ENCODE measurements around the gene EMX1. TPM values are rescaled to one million over a fixed set of nuclear protein-coding genes. Genes with fewer than 3 reads are reported as not detected.

Gene EMX1
- total RNA-seq, 1 experiment from 2014 or later, result 0.81 TPM

GRCh38 chr2:72921088-72921851 is 4.0 kb downstream of the EMX1 start:
- DNase-seq (ENCODE audit: low read depth), result no peak
- in situ Hi-C loops (cut with HindIII; ENCODE audit: low pct_unique_long_range_greater_than_20kb, low sequenced_read_pairs), result no loop called here

- no peak for DNase-seq (ENCODE audit: low read depth)
- in situ Hi-C loops (cut with HindIII; ENCODE audit: low pct_unique_long_range_greater_than_20kb, low sequenced_read_pairs), result no loop called here
Observed at GRCh38 chr2:72921853-72922252, 4.5 kb downstream of the EMX1 start.

- in situ Hi-C loops (cut with HindIII; ENCODE audit: low pct_unique_long_range_greater_than_20kb, low sequenced_read_pairs), result no loop called here
- DNase-seq (ENCODE audit: low read depth), result no peak
Observed at GRCh38 chr2:72923833-72924352, 6.6 kb downstream of the EMX1 start.

GRCh38 chr2:72924353-72925240 is 7.3 kb downstream of the EMX1 start:
- DNase-seq (ENCODE audit: low read depth), result no peak
- in situ Hi-C loops (cut with HindIII; ENCODE audit: low pct_unique_long_range_greater_than_20kb, low sequenced_read_pairs), result no loop called here

GRCh38 chr2:72925328-72925943 is 8.1 kb downstream of the EMX1 start:
- in situ Hi-C loops (cut with HindIII; ENCODE audit: low pct_unique_long_range_greater_than_20kb, low sequenced_read_pairs), result no loop called here
- no peak for DNase-seq (ENCODE audit: low read depth)

- in situ Hi-C loops (cut with HindIII; ENCODE audit: low pct_unique_long_range_greater_than_20kb, low sequenced_read_pairs), result no loop called here
- DNase-seq (ENCODE audit: low read depth), result no peak
Observed at GRCh38 chr2:72926368-72926767, 9.0 kb downstream of the EMX1 start.

- DNase-seq (ENCODE audit: low read depth), result no peak
- in situ Hi-C loops (cut with HindIII; ENCODE audit: low pct_unique_long_range_greater_than_20kb, low sequenced_read_pairs), result no loop called here
Observed at GRCh38 chr2:72926811-72927465, 9.6 kb downstream of the EMX1 start.

GRCh38 chr2:72927619-72928550 is 10.6 kb downstream of the EMX1 start:
- no peak for DNase-seq (ENCODE audit: low read depth)
- in situ Hi-C loops (cut with HindIII; ENCODE audit: low pct_unique_long_range_greater_than_20kb, low sequenced_read_pairs), result no loop called here

- in situ Hi-C loops (cut with HindIII; ENCODE audit: low pct_unique_long_range_greater_than_20kb, low sequenced_read_pairs), result no loop called here
- DNase-seq (ENCODE audit: low read depth), result no peak
Observed at GRCh38 chr2:72929010-72929409, 11.7 kb downstream of the EMX1 start.

GRCh38 chr2:72931280-72931910 is 14.1 kb downstream of the EMX1 start:
- DNase-seq (ENCODE audit: low read depth), result no peak

GRCh38 chr2:72932045-72932740 is 14.9 kb downstream of the EMX1 start:
- no peak for DNase-seq (ENCODE audit: low read depth)
- in situ Hi-C loops (cut with HindIII; ENCODE audit: low pct_unique_long_range_greater_than_20kb, low sequenced_read_pairs), result no loop called here

More at GRCh38 chr2:72931280-72931910, 14.1 kb downstream of the EMX1 start:
- in situ Hi-C loops (cut with HindIII; ENCODE audit: low pct_unique_long_range_greater_than_20kb, low sequenced_read_pairs), result no loop called here

GRCh38 chr2:72932805-72933204 is 15.5 kb downstream of the EMX1 start:
- in situ Hi-C loops (cut with HindIII; ENCODE audit: low pct_unique_long_range_greater_than_20kb, low sequenced_read_pairs), result no loop called here
- DNase-seq (ENCODE audit: low read depth), result no peak

- in situ Hi-C loops (cut with HindIII; ENCODE audit: low pct_unique_long_range_greater_than_20kb, low sequenced_read_pairs), result no loop called here
- no peak for DNase-seq (ENCODE audit: low read depth)
Observed at GRCh38 chr2:72933207-72933606, 15.9 kb downstream of the EMX1 start.

- DNase-seq (ENCODE audit: low read depth), result no peak
- in situ Hi-C loops (cut with HindIII; ENCODE audit: low pct_unique_long_range_greater_than_20kb, low sequenced_read_pairs), result no loop called here
Observed at GRCh38 chr2:72933646-72934151, 16.4 kb downstream of the EMX1 start.

- in situ Hi-C loops (cut with HindIII; ENCODE audit: low pct_unique_long_range_greater_than_20kb, low sequenced_read_pairs), result no loop called here
- peak; percentile 26 for DNase-seq (ENCODE audit: low read depth)
Observed at GRCh38 chr2:72934683-72935610, 17.6 kb downstream of the EMX1 start.
